ENCODE measurements around the gene ZNF579. TPM values are rescaled to one million over a fixed set of nuclear protein-coding genes. Genes with fewer than 3 reads are reported as not detected.
"Not testable (repeated sequence)": the region's sequence is repeated elsewhere in the genome, so short reads cannot be mapped to it uniquely, and the experiment has no call there.

The ZNF579 gene
- polyA plus RNA-seq, 2 of the 4 experiments (the other 2 are of a cell fraction) = 6.5 to 16.2 TPM

DNA sequence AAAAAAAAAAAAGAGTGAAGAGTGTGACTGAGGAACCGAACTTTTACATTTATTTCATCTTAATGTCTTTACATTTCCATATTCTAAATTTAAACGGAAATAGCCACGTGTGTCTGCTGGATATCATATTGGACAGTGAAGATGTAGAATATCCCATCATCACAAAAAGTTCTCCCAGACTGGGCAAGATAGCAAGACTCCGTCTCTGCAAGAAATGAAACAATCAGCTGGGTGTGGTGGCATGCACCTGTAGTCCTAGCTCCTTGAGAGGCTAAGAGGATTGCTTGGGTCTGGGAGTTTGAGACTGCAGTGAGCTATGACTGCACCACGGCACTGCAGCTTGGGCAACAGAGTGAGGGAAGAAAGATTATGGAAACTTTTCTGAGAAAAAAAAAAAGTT, 3.9 kb downstream of the ZNF579 start:
- ATAC-seq (no peak), FAIRE-seq (no peak), DNase-seq (ENCODE audit: low read depth in 1 of 2, low spot score in 1 of 2) (no peak)
- H3K4me1 ChIP-seq = peaks cover 13% of the 10 kb centered on the region
- H3K4me3 ChIP-seq = no peak overlapping the region
- ChIA-PET CTCF (interaction anchor here (0.9 to 1.4 kb wide), 3 partner anchors 27 to 72 kb away, joined by 3 to 4 read pairs (median 3); no protein-coding TSS in a partner anchor), POLR2A (interaction anchor here (1.3 kb wide), 1 partner anchor 22 kb away, joined by 3 read pairs; the partner anchor contains the start of gene FIZ1)
- H3K4me2 ChIP-seq = no peak overlapping the region
- no peaks in the 10 kb centered on the region for H3K9me3 ChIP-seq
- TF ChIP-seq, protein P1, sequence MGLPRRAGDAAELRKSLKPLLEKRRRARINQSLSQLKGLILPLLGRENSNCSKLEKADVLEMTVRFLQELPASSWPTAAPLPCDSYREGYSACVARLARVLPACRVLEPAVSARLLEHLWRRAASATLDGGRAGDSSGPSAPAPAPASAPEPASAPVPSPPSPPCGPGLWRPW (IDR thresholded peaks at IDR 0.05) = no peak
- TF ChIP-seq HOXA7 (CRISPR knock-in tag; IDR thresholded peaks at IDR 0.05) (no peak), ZFP36 (IDR thresholded peaks at IDR 0.05; ENCODE audit: borderline replicate concordance, partially characterized antibody) (no peak)
- TF ChIP-seq, protein P2, sequence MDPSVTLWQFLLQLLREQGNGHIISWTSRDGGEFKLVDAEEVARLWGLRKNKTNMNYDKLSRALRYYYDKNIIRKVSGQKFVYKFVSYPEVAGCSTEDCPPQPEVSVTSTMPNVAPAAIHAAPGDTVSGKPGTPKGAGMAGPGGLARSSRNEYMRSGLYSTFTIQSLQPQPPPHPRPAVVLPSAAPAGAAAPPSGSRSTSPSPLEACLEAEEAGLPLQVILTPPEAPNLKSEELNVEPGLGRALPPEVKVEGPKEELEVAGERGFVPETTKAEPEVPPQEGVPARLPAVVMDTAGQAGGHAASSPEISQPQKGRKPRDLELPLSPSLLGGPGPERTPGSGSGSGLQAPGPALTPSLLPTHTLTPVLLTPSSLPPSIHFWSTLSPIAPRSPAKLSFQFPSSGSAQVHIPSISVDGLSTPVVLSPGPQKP (IDR thresholded peaks at IDR 0.05; ENCODE audit: low read depth, low read length) = no peak
- no peak overlapping the region for H3K27ac ChIP-seq
- WGBS (ENCODE audit: missing lambda C conversion rate) = 89% methylated on average over 5 of the region's 5 CpGs

DNA sequence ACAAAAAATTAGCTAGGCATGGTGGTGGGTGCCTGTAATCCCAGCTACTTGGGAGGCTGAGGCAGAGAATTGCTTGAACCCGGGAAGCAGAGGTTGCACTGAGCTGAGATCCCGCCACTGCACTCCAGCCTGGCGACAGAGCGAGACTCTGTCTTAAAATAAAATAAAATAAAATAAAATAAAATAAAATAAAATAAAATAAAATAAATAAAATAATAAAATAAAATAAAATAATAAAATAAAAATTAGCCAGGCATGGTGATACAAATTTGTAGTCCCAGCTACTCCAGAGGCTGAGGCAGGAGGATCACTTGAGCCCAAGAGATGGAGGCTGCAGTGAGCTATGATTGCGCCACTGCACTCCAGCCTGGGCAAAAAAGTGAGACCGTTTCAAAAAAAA, 6.7 kb downstream of the ZNF579 start:
- CTCF ChIA-PET = interaction anchor here (0.8 to 5.1 kb wide), 12 partner anchors 14 to 106 kb away, joined by 4 to 31 read pairs (median 5); partner anchors contain the start of gene ZNF865
- FAIRE-seq; POLR2A ChIA-PET; H3K4me1 ChIP-seq; H3K4me3 ChIP-seq; H3K4me2 ChIP-seq; DNase-seq (ENCODE audit: low read depth in 1 of 2, low spot score in 1 of 2); ATAC-seq; H3K27ac ChIP-seq; H3K9me3 ChIP-seq: not testable (repeated sequence)
- WGBS (ENCODE audit: missing lambda C conversion rate) = 86% methylated on average over 6 of the region's 6 CpGs

DNA sequence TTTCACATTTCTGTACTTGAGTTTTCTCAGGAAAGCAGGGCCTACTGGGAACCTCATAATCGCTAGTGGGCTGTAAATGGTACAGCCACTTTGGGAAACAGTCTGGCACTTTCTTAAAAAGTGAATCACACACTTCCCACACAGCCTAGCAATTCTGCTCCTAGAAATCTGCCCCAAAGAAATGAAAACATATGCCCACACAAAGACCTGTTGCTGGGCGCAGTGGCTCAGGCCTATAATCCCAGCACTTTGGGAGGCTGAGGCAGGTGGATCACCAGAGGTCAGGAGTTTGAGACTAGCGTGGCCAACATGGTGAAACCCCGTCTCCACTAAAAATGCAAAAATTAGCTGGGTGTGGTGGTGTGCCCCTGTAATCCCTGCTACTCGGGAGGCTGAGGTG, 11.2 kb downstream of the ZNF579 start:
- H3K27ac ChIP-seq; DNase-seq (ENCODE audit: low read depth in 1 of 2, low spot score in 1 of 2); H3K4me1 ChIP-seq; FAIRE-seq; H3K9me3 ChIP-seq; ATAC-seq; H3K4me2 ChIP-seq; H3K4me3 ChIP-seq: not testable (repeated sequence)
- ChIA-PET CTCF (interaction anchor here (1.0 to 1.9 kb wide), 3 partner anchors 9 to 102 kb away, joined by 3 to 5 read pairs (median 4); no protein-coding TSS in a partner anchor), POLR2A (interaction anchor here (1.2 kb wide), 1 partner anchor 11 kb away, joined by 5 read pairs; the partner anchor contains the start of gene ZNF579)
- WGBS (ENCODE audit: missing lambda C conversion rate) = 83% methylated on average over 5 of the region's 5 CpGs

DNA sequence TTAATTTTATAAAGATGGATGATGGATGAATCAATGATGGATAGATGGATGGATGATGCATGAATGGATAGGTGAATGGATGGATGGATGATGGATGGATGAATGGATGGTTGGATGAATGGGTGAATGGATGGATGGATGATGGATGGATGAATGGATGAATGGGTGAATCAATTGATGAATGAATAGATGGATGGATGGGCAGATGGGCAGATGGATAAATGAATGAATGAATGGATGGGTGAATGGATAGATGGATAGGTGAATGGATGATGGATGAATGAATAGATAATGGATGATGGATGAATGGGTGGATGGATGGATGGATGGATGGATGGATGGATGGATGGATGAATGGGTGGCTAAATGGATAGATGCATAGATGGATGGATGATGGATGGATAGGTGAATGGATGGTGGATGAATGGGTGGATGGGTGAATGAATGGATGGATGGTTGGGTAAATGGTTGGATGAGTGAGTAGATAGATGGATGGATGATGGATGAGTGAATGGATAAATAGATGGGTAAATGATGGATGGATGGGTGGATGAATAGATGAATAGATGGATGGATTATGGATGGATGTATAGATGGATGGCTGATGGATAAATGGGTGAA, 12.8 kb downstream of the ZNF579 start:
- no peak for ATAC-seq
- FAIRE-seq = no peak
- H3K4me2 ChIP-seq = no peak overlapping the region
- H3K9me3 ChIP-seq = no peaks in the 10 kb centered on the region
- no peak for DNase-seq (ENCODE audit: low read depth in 1 of 2, low spot score in 1 of 2)
- no peak overlapping the region for H3K27ac ChIP-seq
- POLR2A ChIA-PET = no interaction called here
- TF ChIP-seq FOSL2 (IDR thresholded peaks at IDR 0.05) (no peak), FOSL2 (CRISPR knock-in tag; IDR thresholded peaks at IDR 0.05) (no peak), HEYL (CRISPR knock-in tag; IDR thresholded peaks at IDR 0.05) (no peak), HOXB5 (CRISPR knock-in tag; IDR thresholded peaks at IDR 0.05) (no peak), HDAC2 (IDR thresholded peaks at IDR 0.05) (no peak), PHF8 (IDR thresholded peaks at IDR 0.05; ENCODE audit: borderline replicate concordance, low read depth) (no peak), CBX2 (IDR thresholded peaks at IDR 0.05; ENCODE audit: borderline replicate concordance, low read depth) (no peak), CEBPB (IDR thresholded peaks at IDR 0.05) (no peak), ZNF302 (CRISPR knock-in tag; IDR thresholded peaks at IDR 0.05) (no peak), RARB (CRISPR knock-in tag; IDR thresholded peaks at IDR 0.05) (no peak), MAZ (IDR thresholded peaks at IDR 0.05; ENCODE audit: borderline replicate concordance, low read depth, low read length) (no peak), ZSCAN20 (CRISPR knock-in tag; IDR thresholded peaks at IDR 0.05) (no peak)
- TF ChIP-seq, protein P3, sequence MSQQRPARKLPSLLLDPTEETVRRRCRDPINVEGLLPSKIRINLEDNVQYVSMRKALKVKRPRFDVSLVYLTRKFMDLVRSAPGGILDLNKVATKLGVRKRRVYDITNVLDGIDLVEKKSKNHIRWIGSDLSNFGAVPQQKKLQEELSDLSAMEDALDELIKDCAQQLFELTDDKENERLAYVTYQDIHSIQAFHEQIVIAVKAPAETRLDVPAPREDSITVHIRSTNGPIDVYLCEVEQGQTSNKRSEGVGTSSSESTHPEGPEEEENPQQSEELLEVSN (IDR thresholded peaks at IDR 0.05; ENCODE audit: borderline replicate concordance, low read depth) = no peak
- TF ChIP-seq, protein P4, sequence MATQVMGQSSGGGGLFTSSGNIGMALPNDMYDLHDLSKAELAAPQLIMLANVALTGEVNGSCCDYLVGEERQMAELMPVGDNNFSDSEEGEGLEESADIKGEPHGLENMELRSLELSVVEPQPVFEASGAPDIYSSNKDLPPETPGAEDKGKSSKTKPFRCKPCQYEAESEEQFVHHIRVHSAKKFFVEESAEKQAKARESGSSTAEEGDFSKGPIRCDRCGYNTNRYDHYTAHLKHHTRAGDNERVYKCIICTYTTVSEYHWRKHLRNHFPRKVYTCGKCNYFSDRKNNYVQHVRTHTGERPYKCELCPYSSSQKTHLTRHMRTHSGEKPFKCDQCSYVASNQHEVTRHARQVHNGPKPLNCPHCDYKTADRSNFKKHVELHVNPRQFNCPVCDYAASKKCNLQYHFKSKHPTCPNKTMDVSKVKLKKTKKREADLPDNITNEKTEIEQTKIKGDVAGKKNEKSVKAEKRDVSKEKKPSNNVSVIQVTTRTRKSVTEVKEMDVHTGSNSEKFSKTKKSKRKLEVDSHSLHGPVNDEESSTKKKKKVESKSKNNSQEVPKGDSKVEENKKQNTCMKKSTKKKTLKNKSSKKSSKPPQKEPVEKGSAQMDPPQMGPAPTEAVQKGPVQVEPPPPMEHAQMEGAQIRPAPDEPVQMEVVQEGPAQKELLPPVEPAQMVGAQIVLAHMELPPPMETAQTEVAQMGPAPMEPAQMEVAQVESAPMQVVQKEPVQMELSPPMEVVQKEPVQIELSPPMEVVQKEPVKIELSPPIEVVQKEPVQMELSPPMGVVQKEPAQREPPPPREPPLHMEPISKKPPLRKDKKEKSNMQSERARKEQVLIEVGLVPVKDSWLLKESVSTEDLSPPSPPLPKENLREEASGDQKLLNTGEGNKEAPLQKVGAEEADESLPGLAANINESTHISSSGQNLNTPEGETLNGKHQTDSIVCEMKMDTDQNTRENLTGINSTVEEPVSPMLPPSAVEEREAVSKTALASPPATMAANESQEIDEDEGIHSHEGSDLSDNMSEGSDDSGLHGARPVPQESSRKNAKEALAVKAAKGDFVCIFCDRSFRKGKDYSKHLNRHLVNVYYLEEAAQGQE (IDR thresholded peaks at IDR 0.05) = no peak
- TF ChIP-seq, protein P5, sequence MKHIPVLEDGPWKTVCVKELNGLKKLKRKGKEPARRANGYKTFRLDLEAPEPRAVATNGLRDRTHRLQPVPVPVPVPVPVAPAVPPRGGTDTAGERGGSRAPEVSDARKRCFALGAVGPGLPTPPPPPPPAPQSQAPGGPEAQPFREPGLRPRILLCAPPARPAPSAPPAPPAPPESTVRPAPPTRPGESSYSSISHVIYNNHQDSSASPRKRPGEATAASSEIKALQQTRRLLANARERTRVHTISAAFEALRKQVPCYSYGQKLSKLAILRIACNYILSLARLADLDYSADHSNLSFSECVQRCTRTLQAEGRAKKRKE (CRISPR knock-in tag; IDR thresholded peaks at IDR 0.05; ENCODE audit: low read depth) = no peak
- TF ChIP-seq, protein P6, sequence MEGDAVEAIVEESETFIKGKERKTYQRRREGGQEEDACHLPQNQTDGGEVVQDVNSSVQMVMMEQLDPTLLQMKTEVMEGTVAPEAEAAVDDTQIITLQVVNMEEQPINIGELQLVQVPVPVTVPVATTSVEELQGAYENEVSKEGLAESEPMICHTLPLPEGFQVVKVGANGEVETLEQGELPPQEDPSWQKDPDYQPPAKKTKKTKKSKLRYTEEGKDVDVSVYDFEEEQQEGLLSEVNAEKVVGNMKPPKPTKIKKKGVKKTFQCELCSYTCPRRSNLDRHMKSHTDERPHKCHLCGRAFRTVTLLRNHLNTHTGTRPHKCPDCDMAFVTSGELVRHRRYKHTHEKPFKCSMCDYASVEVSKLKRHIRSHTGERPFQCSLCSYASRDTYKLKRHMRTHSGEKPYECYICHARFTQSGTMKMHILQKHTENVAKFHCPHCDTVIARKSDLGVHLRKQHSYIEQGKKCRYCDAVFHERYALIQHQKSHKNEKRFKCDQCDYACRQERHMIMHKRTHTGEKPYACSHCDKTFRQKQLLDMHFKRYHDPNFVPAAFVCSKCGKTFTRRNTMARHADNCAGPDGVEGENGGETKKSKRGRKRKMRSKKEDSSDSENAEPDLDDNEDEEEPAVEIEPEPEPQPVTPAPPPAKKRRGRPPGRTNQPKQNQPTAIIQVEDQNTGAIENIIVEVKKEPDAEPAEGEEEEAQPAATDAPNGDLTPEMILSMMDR (IDR thresholded peaks at IDR 0.05) = no peak
- no peak overlapping the region for H3K4me3 ChIP-seq
- CTCF ChIA-PET = interaction anchor here (1.4 to 2.0 kb wide), 2 partner anchors 14 to 32 kb away, joined by 3 to 7 read pairs; no protein-coding TSS in a partner anchor
- H3K4me1 ChIP-seq = peaks cover 6% of the 10 kb centered on the region; the same call in 1 of the 3 replicates

All from A549 (cell line).